NCI-H2171 (cell line): ENCODE measurements around the gene MYMK.

Experiments used
- DNase-seq: peaks from one replicate; lab custom pipeline; 2025; lab: John Stamatoyannopoulos, UW

Gene MYMK

DNA sequence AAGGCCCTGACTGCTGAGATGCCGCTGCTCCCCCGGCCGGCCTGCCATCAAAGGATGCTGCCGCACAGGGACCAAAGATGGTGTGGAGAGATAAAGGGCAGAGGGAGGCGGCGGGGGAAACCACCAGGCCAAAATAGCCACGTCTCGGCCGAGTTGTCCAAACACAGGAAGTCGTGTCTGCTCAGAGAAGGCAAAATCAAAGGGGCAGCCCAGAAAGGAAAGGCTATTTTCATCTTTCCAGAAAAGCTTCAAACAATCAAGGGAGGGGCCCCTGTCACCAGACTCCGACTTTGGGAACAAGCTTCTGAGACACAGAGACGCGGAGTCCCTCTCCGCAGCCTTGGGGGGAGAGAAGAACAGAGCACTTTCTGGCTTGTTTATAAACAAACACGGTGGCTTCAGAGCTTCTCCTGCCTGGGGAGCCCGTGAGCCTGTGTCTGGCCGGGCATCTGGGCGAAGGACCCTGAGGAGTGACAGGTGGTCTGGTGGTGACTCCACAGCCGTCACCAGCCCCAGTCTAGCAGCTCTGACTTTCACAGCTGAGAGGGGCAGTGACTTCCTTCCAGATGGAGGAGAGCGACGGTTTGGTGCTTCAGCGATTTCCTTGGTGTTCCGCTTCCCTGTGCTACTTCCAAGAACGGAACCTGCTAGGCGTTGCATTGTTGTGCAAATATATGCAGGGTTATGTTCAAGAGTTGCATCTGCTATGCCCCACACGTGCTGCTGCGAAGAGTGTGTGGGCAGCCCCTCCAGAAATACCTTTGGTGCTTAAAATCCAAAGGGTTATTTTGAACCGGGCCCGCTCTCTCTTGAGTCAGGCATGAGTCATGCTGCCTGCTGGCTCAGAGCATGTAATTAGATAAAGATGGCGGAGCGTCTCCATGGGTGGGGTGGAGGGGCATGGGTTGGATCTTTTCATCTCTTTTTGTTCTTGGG lies 33.7 kb upstream of the MYMK start:
- DNase-seq: no peak

DNA sequence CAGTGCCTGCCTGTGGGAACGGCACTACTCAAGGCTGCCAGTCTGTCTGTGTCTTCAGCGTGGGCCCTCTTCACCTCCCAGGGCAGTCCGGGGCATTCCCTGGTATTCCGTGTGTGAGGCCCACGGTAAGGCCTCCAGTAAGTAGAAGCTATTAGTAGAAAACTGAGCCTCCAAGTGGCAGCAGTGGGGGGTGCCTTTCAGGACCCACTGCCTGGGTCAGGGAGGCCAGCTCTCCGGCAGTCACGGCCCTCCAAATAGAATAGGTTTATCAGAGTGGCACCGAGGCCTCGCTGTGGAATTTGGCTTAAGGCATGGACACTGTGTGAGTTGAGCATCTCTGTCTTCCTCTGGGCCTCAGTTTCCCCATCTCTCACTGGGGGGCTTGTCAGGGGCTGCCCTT lies 32.8 kb upstream of the MYMK start:
- DNase-seq: no peak

DNA sequence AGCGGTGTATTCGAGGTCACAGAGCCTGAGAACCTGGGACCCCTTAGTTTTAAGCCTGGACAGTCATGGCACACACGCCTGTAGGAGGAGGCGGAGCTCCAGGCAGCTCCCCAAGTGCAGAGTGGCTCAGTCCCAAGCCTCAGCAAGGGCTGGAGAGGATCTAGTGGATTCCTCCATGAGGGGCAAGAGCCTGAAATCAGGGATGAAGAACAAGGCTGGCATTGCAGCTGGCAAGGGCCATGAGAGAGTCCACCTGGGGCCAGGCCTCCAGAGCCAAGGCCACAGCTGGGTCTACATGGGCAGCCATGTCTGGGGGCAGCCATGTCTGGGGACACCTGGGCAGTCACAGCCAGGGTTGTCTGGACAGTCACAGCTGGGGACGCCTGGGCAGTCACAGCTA lies 31.6 kb upstream of the MYMK start:
- DNase-seq: no peak

DNA sequence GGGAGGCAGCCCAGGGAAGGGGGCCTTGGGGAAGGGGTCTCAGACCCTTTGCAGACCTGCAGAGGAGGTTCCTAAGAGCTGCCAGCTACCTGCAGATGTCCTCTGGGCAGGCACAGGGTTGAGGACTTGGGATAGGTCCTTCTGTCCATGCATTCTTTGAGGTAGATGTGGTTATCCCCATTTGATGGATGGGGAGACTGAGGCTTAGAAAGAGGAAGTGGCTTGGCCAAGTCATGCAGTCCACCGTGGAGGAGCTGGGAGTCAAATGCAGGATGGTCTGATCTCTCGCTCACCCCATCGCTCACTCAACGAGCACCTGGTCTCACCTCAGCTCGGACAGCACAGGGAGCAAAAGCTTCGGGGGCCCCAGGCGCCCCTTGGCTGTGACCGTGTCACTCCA lies 30.0 kb upstream of the MYMK start:
- no peak for DNase-seq

DNA sequence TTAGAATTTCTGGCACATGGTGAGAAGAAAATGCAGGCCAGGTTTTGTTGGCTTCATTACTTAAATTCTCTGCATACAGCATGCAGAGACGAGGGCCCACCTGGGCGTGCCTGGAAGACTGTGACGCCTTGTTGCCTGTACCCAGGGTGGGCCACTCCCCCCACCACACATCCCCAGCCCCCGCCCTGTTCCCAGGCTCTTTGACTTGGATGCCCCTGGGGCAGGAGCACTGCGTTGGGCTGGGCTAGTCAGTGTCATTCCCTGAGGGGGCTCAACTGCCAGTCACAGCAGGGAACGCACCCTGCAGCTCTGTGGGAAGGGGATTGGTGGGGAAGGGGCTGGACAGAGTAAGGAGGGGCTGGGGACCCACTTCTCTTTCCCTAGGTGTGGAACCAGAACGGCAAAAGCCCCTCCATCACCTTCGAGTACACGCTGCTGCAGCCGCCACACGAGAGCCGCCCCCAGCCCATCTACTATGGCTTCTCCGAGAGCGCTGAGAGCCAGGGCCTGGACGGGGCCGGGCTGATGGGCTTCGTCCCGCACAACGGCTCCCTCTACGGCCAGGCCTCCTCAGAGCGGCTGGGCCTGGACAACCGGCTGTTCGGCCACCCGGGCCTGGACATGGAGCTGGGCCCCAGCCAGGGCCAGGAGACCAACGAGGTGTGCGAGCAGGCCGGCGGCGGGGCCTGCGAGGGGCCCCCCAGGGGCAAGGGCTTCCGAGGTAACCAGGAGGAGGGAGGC lies 29.4 kb upstream of the MYMK start:
- no peak for DNase-seq

- no peak for DNase-seq
These were observed 28.4 kb upstream of the MYMK start for GRCh38 chr9:133553123-133553522.

- DNase-seq: no peak
These were observed 27.5 kb upstream of the MYMK start for GRCh38 chr9:133552236-133552635.

DNA sequence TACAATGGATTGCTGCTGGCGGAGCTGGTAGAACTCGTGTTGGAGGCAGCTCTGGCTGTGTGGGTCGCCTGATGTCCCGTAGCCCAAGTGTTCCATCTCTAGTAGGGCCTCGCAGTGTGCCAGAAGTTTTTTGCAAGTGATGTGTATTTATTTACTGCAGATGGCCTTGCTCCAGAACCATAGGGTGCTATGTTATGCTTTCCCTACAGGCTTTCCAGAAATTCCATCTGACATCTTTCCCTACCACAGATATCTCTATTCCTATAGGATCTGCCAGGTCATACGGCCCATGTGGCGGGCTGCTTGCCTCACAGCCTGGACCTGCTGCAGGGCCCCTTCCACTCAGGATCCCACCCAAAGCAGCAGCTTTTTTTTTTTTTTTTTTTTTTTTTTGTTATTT lies 26.7 kb upstream of the MYMK start:
- no peak for DNase-seq

DNA sequence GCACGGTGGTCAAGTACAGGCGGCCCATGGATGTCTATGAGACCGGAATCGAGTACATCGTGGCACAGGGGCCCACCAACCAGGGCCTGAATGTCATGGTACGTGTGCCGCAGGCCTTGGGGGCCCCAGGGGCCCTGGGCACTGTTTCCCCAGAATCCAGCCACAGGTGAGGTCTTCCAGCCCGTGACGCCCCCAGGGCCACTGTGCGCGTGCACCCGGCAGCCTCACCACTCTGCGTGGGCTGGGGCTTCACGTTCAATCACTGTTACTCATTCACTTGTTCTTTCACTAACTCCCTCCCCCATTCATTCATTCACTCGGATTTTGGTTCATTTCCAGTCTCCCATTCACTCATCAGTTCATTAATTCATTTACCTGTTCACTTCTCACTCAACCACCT lies 22.4 kb upstream of the MYMK start:
- DNase-seq: no peak

GRCh38 chr9:133546287-133546680 lies 21.5 kb upstream of the MYMK start:
- DNase-seq: no peak

GRCh38 chr9:133545494-133546286 lies 20.9 kb upstream of the MYMK start:
- DNase-seq: no peak

- DNase-seq: no peak
These were observed 19.2 kb upstream of the MYMK start for GRCh38 chr9:133543772-133544467.

DNA sequence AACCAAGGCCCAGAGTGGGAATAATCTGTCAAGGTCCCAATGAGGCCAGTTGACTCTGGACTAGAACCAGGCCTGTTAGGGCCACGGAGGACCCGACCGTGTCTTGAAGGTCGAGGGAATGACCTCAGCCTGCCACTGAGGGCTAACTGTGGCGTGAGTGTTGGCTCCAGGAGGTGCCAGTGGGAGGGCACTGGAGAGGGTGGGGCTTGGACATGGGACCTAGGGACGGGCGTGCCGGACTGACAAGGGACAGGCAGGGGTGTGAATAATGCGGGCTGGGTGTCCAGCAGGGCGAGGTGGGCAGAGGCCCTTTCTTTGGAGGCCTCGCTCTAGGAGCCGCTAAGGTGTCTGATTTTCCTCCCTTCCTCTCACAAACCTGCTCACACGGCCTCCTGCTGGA lies 17.2 kb upstream of the MYMK start:
- DNase-seq: no peak

- DNase-seq: no peak
These were observed 15.9 kb upstream of the MYMK start for GRCh38 chr9:133540698-133541025.

GRCh38 chr9:133539991-133540697 lies 15.4 kb upstream of the MYMK start:
- DNase-seq: no peak

- no peak for DNase-seq
These were observed 14.4 kb upstream of the MYMK start for GRCh38 chr9:133538851-133539833.

- no peak for DNase-seq
These were observed 13.4 kb upstream of the MYMK start for GRCh38 chr9:133538176-133538575.

DNA sequence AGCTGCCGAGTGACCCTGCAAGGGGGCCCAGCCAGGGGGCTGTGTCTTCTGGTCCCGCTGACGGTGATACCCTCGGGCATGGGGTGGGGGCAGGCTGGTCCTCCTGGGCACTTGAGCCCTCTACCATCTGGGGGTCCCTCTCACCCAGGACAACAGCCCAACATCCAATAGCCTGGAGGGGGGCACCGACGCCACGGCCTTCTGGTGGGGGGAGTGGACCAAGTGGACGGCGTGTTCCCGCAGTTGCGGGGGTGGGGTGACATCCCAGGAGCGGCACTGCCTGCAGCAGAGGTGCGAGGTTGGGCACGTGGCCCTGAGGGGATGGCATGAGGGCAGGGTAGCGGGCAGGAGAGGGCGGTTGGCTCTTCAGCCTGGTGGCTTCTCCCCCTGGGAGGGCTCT lies 12.5 kb upstream of the MYMK start:
- DNase-seq: no peak

DNA sequence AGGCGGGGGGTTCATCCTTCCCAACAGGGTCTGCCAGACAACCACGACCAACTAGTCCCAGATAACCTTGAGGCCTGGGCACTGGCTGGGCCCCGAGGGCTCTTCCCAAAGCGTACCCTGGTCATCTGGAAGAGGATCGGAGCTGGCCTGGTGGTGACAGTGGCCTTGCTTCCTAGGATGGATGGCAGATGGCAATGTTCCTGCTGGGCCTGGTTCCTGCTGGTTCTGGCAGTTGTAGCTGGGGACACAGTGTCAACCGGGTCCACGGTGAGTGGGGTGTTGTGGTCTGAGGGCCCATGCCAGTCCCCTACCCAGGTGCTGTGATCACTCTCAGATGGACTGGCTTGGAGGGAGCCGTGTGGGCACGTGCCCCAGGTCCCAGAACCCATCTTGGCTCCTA lies 11.8 kb upstream of the MYMK start:
- no peak for DNase-seq

DNA sequence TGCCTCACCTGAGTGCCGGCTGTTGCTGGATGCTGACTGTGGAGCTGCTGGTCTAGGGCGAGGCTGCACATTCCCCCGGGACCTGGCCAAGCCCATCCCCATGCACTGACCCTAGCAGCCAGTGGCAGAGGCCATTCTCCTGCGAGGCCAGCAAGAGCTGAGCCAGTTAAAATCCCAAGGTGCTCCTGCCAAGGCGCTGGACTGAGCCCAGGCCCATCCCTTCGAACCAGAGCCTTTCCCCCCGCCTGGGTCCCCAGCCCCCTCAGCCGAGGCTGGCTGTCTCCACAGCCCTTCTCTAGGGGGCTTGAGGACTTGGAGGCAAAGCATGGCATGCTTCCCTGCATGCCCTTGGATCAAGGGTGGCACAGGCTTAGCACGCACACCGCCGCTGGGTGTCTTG lies 11.3 kb upstream of the MYMK start:
- DNase-seq: no peak
